SK-N-SH treated with all-trans-retinoic acid at 6 μM for 48 hours (cell line): ENCODE results near the gene PTPRO.

Experiments
- CSDC2 ChIP-seq: fragments of 250-450 bp; sonication (Bioruptor Pico); IDR thresholded peaks from 2 replicates; pipeline ENCODE4 v1.5.0; 2020; ENCODE audit warnings: mild to moderate bottlenecking, moderate library complexity
- PPARA ChIP-seq: fragments of 250-450 bp; sonication (Bioruptor Pico); IDR thresholded peaks from 2 replicates; pipeline ENCODE4 v1.5.0; 2020; ENCODE audit warnings: mild to moderate bottlenecking, borderline replicate concordance
- RARB ChIP-seq: fragments of 250-450 bp; sonication (Bioruptor Pico); IDR thresholded peaks from 2 replicates; pipeline ENCODE4 v1.8.0; 2021; ENCODE audit warnings: mild to moderate bottlenecking, moderate library complexity
- ZFP3 ChIP-seq: fragments of 250-450 bp; sonication (Bioruptor Pico); IDR thresholded peaks from 2 replicates; pipeline ENCODE4 v1.5.0; 2020; ENCODE audit warnings: mild to moderate bottlenecking, moderate library complexity
- TF ChIP-seq, protein P1 (sequence below): fragments of 250-450 bp; sonication (Bioruptor Pico); IDR thresholded peaks from 2 replicates; pipeline ENCODE4 v1.5.1; 2021; ENCODE audit warnings: mild to moderate bottlenecking, moderate library complexity
- TF ChIP-seq, protein P2 (sequence below): fragments of 250-450 bp; sonication (Bioruptor Pico); IDR thresholded peaks from 2 replicates; pipeline ENCODE4 v1.5.1; 2020; ENCODE audit warnings: low read depth, mild to moderate bottlenecking, moderate library complexity

DNA sequence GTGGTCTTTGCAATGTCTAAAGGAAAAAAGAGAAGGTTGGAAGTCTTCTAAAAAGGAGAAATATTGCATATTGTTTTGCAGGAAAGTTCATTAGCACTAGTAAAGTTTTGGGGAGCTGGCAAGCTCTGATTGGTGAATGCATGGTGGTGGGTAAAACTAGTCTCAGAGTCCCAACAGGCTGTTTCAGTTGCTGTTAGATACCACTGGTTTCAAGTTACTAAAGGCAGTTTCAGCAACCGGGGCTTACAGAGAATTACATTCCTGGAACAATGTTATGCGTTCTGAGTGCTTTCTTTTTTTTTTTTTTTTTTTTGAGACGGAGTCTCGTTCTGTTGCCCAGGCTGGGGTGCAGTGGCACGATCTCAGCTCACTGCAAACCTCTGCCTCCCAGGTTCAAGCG, 258.7 kb downstream of the PTPRO start:
- no peak for TF ChIP-seq RARB (CRISPR knock-in tag)
- no peak for TF ChIP-seq ZFP3 (CRISPR knock-in tag)
- no peak for TF ChIP-seq PPARA
- TF ChIP-seq, protein P1, sequence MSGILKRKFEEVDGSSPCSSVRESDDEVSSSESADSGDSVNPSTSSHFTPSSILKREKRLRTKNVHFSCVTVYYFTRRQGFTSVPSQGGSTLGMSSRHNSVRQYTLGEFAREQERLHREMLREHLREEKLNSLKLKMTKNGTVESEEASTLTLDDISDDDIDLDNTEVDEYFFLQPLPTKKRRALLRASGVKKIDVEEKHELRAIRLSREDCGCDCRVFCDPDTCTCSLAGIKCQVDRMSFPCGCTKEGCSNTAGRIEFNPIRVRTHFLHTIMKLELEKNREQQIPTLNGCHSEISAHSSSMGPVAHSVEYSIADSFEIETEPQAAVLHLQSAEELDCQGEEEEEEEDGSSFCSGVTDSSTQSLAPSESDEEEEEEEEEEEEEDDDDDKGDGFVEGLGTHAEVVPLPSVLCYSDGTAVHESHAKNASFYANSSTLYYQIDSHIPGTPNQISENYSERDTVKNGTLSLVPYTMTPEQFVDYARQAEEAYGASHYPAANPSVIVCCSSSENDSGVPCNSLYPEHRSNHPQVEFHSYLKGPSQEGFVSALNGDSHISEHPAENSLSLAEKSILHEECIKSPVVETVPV (CRISPR knock-in tag): no peak
- no peak for TF ChIP-seq CSDC2 (CRISPR knock-in tag)
- TF ChIP-seq, protein P2, sequence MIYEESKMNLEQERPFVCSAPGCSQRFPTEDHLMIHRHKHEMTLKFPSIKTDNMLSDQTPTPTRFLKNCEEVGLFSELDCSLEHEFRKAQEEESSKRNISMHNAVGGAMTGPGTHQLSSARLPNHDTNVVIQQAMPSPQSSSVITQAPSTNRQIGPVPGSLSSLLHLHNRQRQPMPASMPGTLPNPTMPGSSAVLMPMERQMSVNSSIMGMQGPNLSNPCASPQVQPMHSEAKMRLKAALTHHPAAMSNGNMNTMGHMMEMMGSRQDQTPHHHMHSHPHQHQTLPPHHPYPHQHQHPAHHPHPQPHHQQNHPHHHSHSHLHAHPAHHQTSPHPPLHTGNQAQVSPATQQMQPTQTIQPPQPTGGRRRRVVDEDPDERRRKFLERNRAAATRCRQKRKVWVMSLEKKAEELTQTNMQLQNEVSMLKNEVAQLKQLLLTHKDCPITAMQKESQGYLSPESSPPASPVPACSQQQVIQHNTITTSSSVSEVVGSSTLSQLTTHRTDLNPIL (CRISPR knock-in tag): no peak
